ENCODE measurements around the gene JSRP1. TPM values are rescaled to one million over a fixed set of nuclear protein-coding genes. Genes with fewer than 3 reads are reported as not detected.

JSRP1 gene
- total and polyA plus RNA-seq, 2 experiments from 2014 or later = 0.30 to 0.93 TPM

DNA sequence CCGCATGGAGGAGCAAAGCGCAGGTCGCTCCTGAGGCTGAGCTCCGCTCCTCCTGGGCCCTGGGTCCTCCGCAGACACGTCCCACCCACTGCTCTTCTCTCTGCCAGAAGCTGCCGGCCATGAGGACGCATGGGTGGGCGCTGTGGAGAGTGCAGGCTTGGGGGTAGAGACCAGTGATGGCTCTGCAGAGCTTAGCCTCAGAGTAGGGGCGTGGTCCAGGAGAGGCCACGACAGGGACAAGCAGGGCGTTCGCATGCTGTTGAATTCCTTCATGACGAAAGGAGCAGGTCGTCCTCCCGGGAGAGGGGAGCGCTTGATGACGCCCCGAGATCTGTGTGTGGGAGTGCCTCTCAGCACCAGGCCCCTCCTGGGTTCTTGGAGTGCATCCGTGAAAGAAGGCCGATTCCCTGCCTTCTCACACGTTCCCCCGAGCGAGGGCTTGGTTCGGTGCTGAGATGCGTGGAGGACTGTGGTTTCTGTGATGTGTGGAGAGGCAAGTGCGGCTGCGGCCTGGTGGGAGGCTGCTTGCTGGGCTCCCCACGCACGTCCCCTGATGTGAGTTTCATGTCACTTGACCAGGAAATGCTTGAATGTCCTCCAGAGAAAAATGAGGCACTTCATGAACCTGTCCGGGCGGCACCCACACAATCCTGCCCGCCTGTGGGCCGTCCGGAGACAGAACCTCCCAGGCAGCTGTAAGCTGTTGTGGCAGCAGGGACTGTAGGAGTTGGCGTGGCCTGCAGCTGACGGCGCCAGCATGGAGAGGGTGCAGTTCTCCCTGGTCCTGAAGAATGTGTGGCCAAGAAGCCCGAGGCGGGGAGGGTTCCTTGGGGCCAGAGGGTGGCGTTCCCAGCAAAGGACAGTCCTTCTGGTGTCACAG is 15.1 kb downstream of the JSRP1 start:
- Histone ChIP-seq H3K79me2 (peaks cover 85% of the 10 kb centered on the region), H3K4me3 (no peak overlapping the region), H4K20me1 (ENCODE audit: insufficient read depth, poor library complexity, severe bottlenecking) (peaks cover 59% of the 10 kb centered on the region), H3K27me3 (no peaks in the 10 kb centered on the region), H3K9me2 (replicated peaks; ENCODE audit: insufficient read depth) (no peaks in the 10 kb centered on the region), H3K4me1 (ENCODE audit: insufficient read depth) (peaks cover 66% of the 10 kb centered on the region), H3K9me3 (ENCODE audit: low read depth) (no peaks in the 10 kb centered on the region), H3K4me2 (peak overlapping the region; percentile 84), H2AFZ (no peak overlapping the region), H3K36me3 (replicated peaks; ENCODE audit: insufficient read depth, low read depth) (no peaks in the 10 kb centered on the region), H3K27ac (peak overlapping the region; percentile 97)
- no peak for DNase-seq (ENCODE audit: low spot score)
- WGBS (ENCODE audit: low lambda C conversion rate, missing lambda C conversion rate) = 89% methylated on average over 41 of the region's 41 CpGs
- TF ChIP-seq EZH2phosphoT487 (IDR thresholded peaks at IDR 0.05; ENCODE audit: low read depth, severe bottlenecking, unreplicated experiment) (no peak), EZH2 (IDR thresholded peaks at IDR 0.05; ENCODE audit: borderline replicate concordance) (no peak)
- TF ChIP-seq, protein P1, sequence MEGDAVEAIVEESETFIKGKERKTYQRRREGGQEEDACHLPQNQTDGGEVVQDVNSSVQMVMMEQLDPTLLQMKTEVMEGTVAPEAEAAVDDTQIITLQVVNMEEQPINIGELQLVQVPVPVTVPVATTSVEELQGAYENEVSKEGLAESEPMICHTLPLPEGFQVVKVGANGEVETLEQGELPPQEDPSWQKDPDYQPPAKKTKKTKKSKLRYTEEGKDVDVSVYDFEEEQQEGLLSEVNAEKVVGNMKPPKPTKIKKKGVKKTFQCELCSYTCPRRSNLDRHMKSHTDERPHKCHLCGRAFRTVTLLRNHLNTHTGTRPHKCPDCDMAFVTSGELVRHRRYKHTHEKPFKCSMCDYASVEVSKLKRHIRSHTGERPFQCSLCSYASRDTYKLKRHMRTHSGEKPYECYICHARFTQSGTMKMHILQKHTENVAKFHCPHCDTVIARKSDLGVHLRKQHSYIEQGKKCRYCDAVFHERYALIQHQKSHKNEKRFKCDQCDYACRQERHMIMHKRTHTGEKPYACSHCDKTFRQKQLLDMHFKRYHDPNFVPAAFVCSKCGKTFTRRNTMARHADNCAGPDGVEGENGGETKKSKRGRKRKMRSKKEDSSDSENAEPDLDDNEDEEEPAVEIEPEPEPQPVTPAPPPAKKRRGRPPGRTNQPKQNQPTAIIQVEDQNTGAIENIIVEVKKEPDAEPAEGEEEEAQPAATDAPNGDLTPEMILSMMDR (IDR thresholded peaks at IDR 0.05; ENCODE audit: poor library complexity) = no peak

DNA sequence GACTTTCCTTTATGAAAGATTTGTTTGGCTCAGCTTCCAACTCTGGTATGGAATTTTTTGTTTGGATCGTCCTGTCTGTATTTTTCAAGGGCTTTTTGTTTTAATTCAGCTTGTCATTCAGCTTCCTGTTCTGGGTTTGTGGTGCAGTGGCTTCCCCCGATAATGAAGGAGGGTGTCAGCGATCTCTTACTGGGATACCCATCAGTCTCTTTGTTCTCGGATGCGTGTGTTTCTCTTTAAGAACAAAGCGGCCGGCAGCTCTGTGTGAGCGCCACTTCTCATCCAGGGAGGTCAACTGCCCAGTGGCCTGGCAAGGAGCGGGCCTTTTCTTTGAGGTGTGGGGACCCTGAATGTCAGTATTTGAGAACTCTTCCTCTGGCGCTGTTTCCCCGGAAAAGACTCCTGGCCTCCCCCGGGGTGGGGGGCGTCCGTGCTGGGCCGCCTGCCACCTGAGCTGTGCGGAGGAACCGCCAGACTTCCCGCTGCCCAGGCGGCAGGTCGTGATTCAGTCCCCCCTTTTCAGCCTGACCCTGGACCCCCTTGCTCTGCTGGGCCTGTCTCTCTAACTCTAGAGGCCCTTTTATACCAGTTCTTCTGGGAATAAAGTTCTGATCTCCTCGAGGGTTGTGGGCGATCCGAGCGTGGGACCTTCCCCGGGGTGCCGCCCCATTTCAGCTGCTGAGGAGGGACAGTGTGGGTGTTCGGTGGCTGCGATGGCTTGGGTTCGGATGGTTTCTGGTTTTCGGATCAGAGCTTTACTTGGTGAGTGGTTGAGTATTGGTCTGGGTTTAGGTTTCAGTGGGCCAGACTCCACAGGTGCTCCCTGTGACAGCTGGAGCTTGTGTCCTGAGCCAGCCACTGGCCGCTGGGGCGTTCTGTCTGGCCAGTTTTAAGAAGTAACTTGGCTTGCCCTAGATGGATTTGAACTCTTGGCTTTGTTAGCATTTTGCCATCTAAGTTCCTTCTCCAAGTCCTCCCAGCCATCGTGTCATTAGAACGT is 16.1 kb downstream of the JSRP1 start:
- Histone ChIP-seq H3K79me2 (peaks cover 89% of the 10 kb centered on the region), H3K4me1 (ENCODE audit: insufficient read depth) (peaks cover 68% of the 10 kb centered on the region), H2AFZ (no peak overlapping the region), H3K36me3 (replicated peaks; ENCODE audit: insufficient read depth, low read depth) (no peaks in the 10 kb centered on the region), H3K27me3 (no peaks in the 10 kb centered on the region), H3K27ac (peak overlapping the region; percentile 97), H4K20me1 (ENCODE audit: insufficient read depth, poor library complexity, severe bottlenecking) (peaks cover 56% of the 10 kb centered on the region), H3K4me2 (peak overlapping the region; percentile 84), H3K4me3 (peak overlapping the region; percentile 41), H3K9me3 (ENCODE audit: low read depth) (no peaks in the 10 kb centered on the region), H3K9me2 (replicated peaks; ENCODE audit: insufficient read depth) (no peaks in the 10 kb centered on the region)
- TF ChIP-seq EZH2phosphoT487 (IDR thresholded peaks at IDR 0.05; ENCODE audit: low read depth, severe bottlenecking, unreplicated experiment) = no peak
- TF ChIP-seq EZH2 (IDR thresholded peaks at IDR 0.05; ENCODE audit: borderline replicate concordance) = no peak
- TF ChIP-seq, protein P1 (IDR thresholded peaks at IDR 0.05; ENCODE audit: poor library complexity) = no peak
- 49% methylated on average over 34 of the region's 34 CpGs for WGBS (ENCODE audit: low lambda C conversion rate, missing lambda C conversion rate)
- no peak for DNase-seq (ENCODE audit: low spot score)

DNA sequence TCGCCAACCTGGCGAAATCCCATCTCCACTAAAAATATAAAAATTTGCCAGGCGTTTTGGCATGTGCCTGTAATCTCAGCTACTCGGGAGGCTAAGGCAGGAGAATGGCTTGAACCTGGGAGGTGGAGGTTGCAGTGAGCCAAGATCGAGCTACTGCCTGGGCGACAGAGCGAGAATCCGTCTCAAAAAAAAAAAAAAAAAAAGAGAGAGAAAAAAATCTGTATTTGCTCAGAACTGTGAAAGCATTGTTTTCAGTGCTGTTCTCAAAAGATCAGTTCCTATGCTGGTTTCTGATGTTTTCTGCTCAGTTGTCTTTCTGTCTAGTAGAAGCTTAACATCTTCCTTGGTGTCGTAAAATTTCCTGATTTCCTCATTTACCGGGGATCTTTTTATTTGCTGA is 17.0 kb downstream of the JSRP1 start:
- DNase-seq (ENCODE audit: low spot score) = no peak
- Histone ChIP-seq H3K4me3 (peak overlapping the region; percentile 41), H3K4me1 (ENCODE audit: insufficient read depth) (peaks cover 75% of the 10 kb centered on the region), H4K20me1 (ENCODE audit: insufficient read depth, poor library complexity, severe bottlenecking) (peaks cover 56% of the 10 kb centered on the region), H2AFZ (no peak overlapping the region), H3K27ac (peak overlapping the region; percentile 97), H3K27me3 (no peaks in the 10 kb centered on the region), H3K4me2 (peak overlapping the region; percentile 84), H3K79me2 (peaks cover 90% of the 10 kb centered on the region), H3K36me3 (replicated peaks; ENCODE audit: insufficient read depth, low read depth) (no peaks in the 10 kb centered on the region), H3K9me3 (ENCODE audit: low read depth) (no peaks in the 10 kb centered on the region), H3K9me2 (replicated peaks; ENCODE audit: insufficient read depth) (no peaks in the 10 kb centered on the region)
- TF ChIP-seq EZH2 (IDR thresholded peaks at IDR 0.05; ENCODE audit: borderline replicate concordance) (no peak), EZH2phosphoT487 (IDR thresholded peaks at IDR 0.05; ENCODE audit: low read depth, severe bottlenecking, unreplicated experiment) (no peak)
- TF ChIP-seq, protein P1 (IDR thresholded peaks at IDR 0.05; ENCODE audit: poor library complexity) = no peak
- WGBS (ENCODE audit: low lambda C conversion rate, missing lambda C conversion rate) = 48% methylated on average over 10 of the region's 10 CpGs

Measured in hepatocyte (in vitro differentiated cells).